CD4-positive, alpha-beta T cell treated with Interleukin-6 for 4 hours (primary cell): ENCODE results near the gene INAFM2.

Experiments
- DNase-seq: peaks from one replicate; pipeline ENCODE4 v3.0.0-alpha.2; 2020; ENCODE audit warnings: mixed read lengths

INAFM2 gene

DNA sequence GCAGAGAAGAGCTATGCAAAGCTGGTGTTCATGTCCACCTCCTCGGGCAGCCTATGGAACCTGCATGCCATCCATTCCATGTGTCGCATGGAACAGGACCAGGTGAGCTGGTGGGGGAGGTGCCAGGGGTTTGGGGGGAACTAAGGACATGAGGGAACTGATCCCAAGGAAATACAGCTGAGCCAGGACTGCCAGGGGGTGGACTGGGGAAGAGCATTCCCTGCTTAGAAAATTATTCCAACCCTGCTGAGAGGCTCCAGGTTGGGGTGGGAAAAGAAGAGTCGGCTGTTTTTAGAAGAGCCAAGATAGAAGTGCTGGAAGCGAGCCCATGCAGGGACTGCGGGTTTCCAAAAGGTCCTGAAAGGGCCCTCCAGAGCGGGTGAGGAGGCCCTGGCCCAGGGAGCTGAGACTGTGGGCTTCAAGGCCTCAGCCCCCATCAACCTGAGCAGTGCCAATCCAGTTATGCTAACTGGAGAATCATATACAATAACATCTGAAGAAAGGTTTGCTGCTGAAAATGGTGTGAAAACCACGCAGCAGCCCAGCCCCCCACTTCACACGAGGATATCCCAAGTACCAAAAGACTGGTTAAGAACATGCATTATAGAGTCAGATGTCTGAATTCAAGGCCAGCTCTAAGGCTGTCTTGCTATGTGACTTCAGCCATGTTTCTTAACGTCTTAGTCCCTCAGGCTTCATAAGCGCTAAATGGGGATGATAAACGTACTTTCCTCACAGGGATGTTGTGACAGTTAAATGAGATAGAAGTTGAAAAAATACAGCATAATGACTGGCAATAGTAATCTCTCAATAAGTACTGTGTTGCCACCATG lies 42.3 kb downstream of the INAFM2 start:
- DNase-seq = no peak

GRCh38 chr15:40366457-40367370 lies 43.2 kb downstream of the INAFM2 start:
- no peak for DNase-seq

DNA sequence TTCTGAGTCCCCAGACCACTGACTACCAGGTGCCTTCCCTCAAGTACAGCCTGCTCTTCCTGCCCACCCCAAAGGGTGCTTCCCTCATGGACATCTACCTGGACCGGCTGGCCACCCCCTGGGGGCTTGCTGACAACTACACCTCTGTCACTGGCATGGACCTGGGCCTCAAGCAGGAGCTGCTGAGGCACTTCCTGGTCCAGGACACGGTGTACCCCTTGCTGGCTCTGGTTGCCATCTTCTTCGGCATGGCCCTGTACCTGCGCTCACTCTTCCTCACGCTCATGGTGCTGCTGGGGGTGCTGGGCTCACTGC lies 43.8 kb downstream of the INAFM2 start:
- no peak for DNase-seq

GRCh38 chr15:40367686-40368611 lies 44.5 kb downstream of the INAFM2 start:
- DNase-seq = peak; percentile 89

DNA sequence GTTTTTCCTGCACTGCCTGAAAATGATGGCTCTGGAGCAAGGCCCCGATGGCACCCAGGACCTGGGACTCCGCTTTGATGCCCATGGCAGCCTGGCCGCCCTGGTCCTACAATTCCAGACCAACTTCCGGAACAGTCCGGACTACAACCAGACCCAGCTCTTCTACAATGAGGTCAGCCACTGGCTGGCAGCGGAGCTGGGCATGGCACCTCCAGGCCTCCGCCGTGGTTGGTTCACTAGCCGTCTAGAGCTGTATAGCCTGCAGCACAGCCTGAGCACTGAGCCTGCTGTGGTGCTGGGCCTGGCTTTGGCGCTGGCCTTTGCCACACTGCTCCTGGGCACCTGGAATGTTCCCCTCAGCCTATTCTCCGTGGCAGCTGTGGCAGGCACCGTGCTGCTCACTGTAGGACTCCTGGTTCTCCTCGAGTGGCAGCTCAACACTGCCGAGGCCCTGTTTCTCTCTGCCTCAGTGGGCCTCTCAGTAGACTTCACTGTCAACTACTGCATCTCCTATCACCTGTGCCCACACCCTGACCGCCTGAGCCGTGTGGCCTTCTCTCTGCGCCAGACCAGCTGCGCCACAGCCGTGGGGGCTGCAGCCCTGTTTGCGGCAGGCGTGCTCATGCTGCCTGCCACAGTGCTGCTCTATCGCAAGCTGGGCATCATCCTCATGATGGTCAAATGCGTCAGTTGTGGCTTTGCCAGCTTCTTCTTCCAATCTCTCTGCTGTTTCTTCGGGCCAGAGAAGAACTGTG lies 45.4 kb downstream of the INAFM2 start:
- DNase-seq = no peak

GRCh38 chr15:40369474-40369869 lies 46.0 kb downstream of the INAFM2 start:
- DNase-seq = no peak

- DNase-seq = no peak
Observed at GRCh38 chr15:40369971-40370370, 46.5 kb downstream of the INAFM2 start.

GRCh38 chr15:40372981-40373380 lies 49.5 kb downstream of the INAFM2 start:
- no peak for DNase-seq
